PFSK-1 (cell line): ENCODE data around the gene OTUB2.

Experiments
- FOXP2 ChIP-seq: optimal IDR thresholded peaks from 2 replicates; pipeline ENCODE3; 2011; ENCODE audit warnings: borderline replicate concordance, control low read depth, inconsistent platforms; ENCODE audit not compliant: insufficient read depth; ENCODE audit errors: extremely low read length, extremely low read depth
- POLR2AphosphoS5 ChIP-seq: IDR thresholded peaks from 2 replicates; pipeline ENCODE4 v1.6.1; 2012; ENCODE audit warnings: low read depth, mild to moderate bottlenecking, control low read depth, low read length, moderate library complexity
- REST ChIP-seq, 2 experiments: IDR thresholded peaks; 2 replicates each; pipeline versions ENCODE4 v1.6.1 to v1.8.0; 2011 to 2012; ENCODE audit warnings: low read depth in 2 of 2, low read length in 2 of 2, control low read depth in 1 of 2, inconsistent platforms in 1 of 2, mild to moderate bottlenecking in 1 of 2, moderate library complexity in 1 of 2; ENCODE audit not compliant: insufficient read depth in 1 of 2
- SIN3A ChIP-seq: IDR thresholded peaks from 2 replicates; pipeline ENCODE4 v1.6.1; 2012; ENCODE audit warnings: mild to moderate bottlenecking, low read length, moderate library complexity, borderline replicate concordance; ENCODE audit not compliant: insufficient read depth
- TAF1 ChIP-seq: IDR thresholded peaks from 2 replicates; pipeline ENCODE4 v1.6.1; 2012; ENCODE audit warnings: low read length, control low read depth, borderline replicate concordance; ENCODE audit not compliant: insufficient read depth

DNA sequence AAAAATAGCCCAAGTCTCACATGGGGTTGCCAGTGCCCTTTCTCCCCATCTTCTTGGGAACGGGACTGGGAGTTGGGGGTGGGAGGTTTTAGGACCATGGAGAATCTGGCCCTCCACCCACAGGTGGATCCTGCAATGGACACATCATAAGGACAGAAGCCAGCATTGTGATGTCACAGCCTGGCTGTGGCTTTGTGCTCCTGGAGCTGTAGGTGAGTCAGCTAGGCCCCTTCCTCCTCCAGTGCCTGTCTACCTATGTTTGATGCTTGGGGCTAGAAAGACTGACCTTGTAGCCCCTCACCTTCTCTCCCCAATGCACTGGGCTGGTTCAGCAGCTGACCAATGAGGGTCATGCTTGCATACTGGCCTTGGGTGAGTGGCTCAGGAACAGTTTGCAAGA, 29.1 kb upstream of the OTUB2 start, which contains the start of gene CCDC197:
- TF ChIP-seq FOXP2 (no peak), SIN3A (no peak), POLR2AphosphoS5 (no peak), REST (IDR thresholded peaks at IDR 0.05; ENCODE audit: insufficient read depth in 1 of 2, low read depth in 2 of 2, low read length in 2 of 2) (no peak), TAF1 (no peak)
